GM23338 (cell line): ENCODE measurements around the gene PHOSPHO1. TPM values are rescaled to one million over a fixed set of nuclear protein-coding genes. Genes with fewer than 3 reads are reported as not detected.

Experiments used
- ATAC-seq: fragments of 200-7000 bp; cut with Tn5 transposase; 3 replicates; pipeline ENCODE4 v1.9.1; 2020
- DNase-seq: peaks from one replicate; pipeline ENCODE4 v3.0.0-alpha.2; 2015; ENCODE audit warnings: low spot score
- H2AFZ ChIP-seq: fragments of 200-600 bp; sonication (generic); 2 replicates; pipeline ENCODE4 v1.8.0; 2016; ENCODE audit warnings: antibody characterized with exemption, mild to moderate bottlenecking, moderate library complexity
- H3F3A ChIP-seq: fragments of 200-600 bp; sonication (generic); replicated peaks from 2 replicates; pipeline ENCODE4 v1.8.0; 2017; ENCODE audit warnings: antibody characterized with exemption, mixed run types, low read depth
- H3K27ac ChIP-seq: fragments of 200-600 bp; sonication (generic); 2 replicates; pipeline ENCODE4 v1.6.1; 2016; ENCODE audit warnings: low read depth
- H3K27me3 ChIP-seq: fragments of 200-600 bp; sonication (generic); 2 replicates; pipeline ENCODE4 v1.8.0; 2016; ENCODE audit warnings: mild to moderate bottlenecking, mixed run types, moderate library complexity; ENCODE audit not compliant: insufficient read depth
- H3K36me3 ChIP-seq: fragments of 200-600 bp; sonication (generic); 2 replicates; pipeline ENCODE4 v1.8.0; 2016; ENCODE audit warnings: mild to moderate bottlenecking; ENCODE audit not compliant: insufficient read depth
- H3K4me1 ChIP-seq: fragments of 200-600 bp; sonication (generic); 2 replicates; pipeline ENCODE4 v1.8.0; 2016; ENCODE audit warnings: mild to moderate bottlenecking, moderate library complexity; ENCODE audit not compliant: insufficient read depth
- H3K4me2 ChIP-seq: fragments of 200-600 bp; sonication (generic); 2 replicates; pipeline ENCODE4 v1.7.1; 2017; ENCODE audit warnings: mixed run types
- H3K4me3 ChIP-seq: fragments of 200-600 bp; sonication (generic); 2 replicates; pipeline ENCODE4 v1.6.1; 2016; ENCODE audit warnings: mixed run types
- H3K79me2 ChIP-seq: fragments of 200-600 bp; sonication (generic); replicated peaks from 2 replicates; pipeline ENCODE4 v1.8.0; 2017; ENCODE audit warnings: mild to moderate bottlenecking; ENCODE audit not compliant: insufficient read depth
- H3K9me2 ChIP-seq: fragments of 200-600 bp; sonication (generic); 2 replicates; pipeline ENCODE4 v1.8.0; 2017; ENCODE audit not compliant: insufficient read depth
- H4K20me1 ChIP-seq: fragments of 200-600 bp; sonication (generic); replicated peaks from 2 replicates; pipeline ENCODE4 v1.8.0; 2017; ENCODE audit warnings: mild to moderate bottlenecking; ENCODE audit not compliant: insufficient read depth
- H3K27ac Mint-ChIP-seq: 2 replicates; pipeline ENCODE4 v1.8.0; 2020; ENCODE audit warnings: inconsistent platforms, mild to moderate bottlenecking, moderate library complexity, mixed read lengths
- H3K27me3 Mint-ChIP-seq: 3 replicates; pipeline ENCODE4 v1.8.0; 2022; ENCODE audit warnings: low read depth, mild to moderate bottlenecking, moderate library complexity, mixed read lengths, inconsistent platforms; ENCODE audit not compliant: insufficient read depth, poor library complexity
- H3K36me3 Mint-ChIP-seq: 3 replicates; pipeline ENCODE4 v1.8.0; 2021; ENCODE audit warnings: low read depth, mild to moderate bottlenecking, inconsistent platforms, moderate library complexity, mixed read lengths
- H3K4me1 Mint-ChIP-seq: 3 replicates; pipeline ENCODE4 v1.8.0; 2020; ENCODE audit warnings: mild to moderate bottlenecking, inconsistent platforms, mixed read lengths
- H3K4me3 Mint-ChIP-seq: 3 replicates; pipeline ENCODE4 v1.8.0; 2021; ENCODE audit warnings: moderate library complexity, mild to moderate bottlenecking, inconsistent platforms, mixed read lengths
- H3K9me3 Mint-ChIP-seq: 3 replicates; pipeline ENCODE4 v1.8.0; 2020; ENCODE audit warnings: moderate library complexity, mild to moderate bottlenecking, inconsistent platforms, mixed read lengths
- CREB1 ChIP-seq: fragments of 250-450 bp; sonication (Bioruptor Pico); IDR thresholded peaks from 2 replicates; pipeline ENCODE4 v1.5.0; 2020; ENCODE audit warnings: low read depth, mild to moderate bottlenecking, moderate library complexity
- CTCF ChIP-seq, 2 experiments: fragments of 200-600 bp in 1 of 2; sonication (generic) in 1 of 2; conservative IDR thresholded peaks; 2 replicates each; pipeline versions ENCODE4 v1.5.1 to v1.6.1; 2016 to 2017; ENCODE audit warnings: antibody characterized with exemption in 2 of 2, low read depth in 2 of 2, mild to moderate bottlenecking in 2 of 2, moderate library complexity in 1 of 2
- EZH2 ChIP-seq: fragments of 200-600 bp; sonication (generic); IDR thresholded peaks from one replicate; pipeline ENCODE4 v1.8.0; 2017; ENCODE audit warnings: antibody characterized with exemption, mild to moderate bottlenecking, low read depth; ENCODE audit not compliant: unreplicated experiment
- EZH2phosphoT487 ChIP-seq: fragments of 200-600 bp; sonication (generic); IDR thresholded peaks from one replicate; pipeline ENCODE4 v1.8.1; 2018; ENCODE audit warnings: antibody characterized with exemption; ENCODE audit not compliant: unreplicated experiment
- JUNB ChIP-seq: IDR thresholded peaks from one replicate; pipeline ENCODE4 v1.6.1; 2016; ENCODE audit warnings: antibody characterized with exemption; ENCODE audit not compliant: unreplicated experiment
- NANOG ChIP-seq: IDR thresholded peaks from 2 replicates; pipeline ENCODE4 v1.6.1; 2016; ENCODE audit warnings: antibody characterized with exemption, borderline replicate concordance
- REST ChIP-seq: IDR thresholded peaks from one replicate; pipeline ENCODE4 v1.6.1; 2018; ENCODE audit warnings: antibody characterized with exemption; ENCODE audit not compliant: unreplicated experiment
- STAT1 ChIP-seq: IDR thresholded peaks from one replicate; pipeline ENCODE4 v1.6.1; 2016; ENCODE audit warnings: antibody characterized with exemption; ENCODE audit not compliant: unreplicated experiment
- ZNF114 ChIP-seq: fragments of 250-450 bp; sonication (Bioruptor Pico); IDR thresholded peaks from 2 replicates; pipeline ENCODE4 v1.5.0; 2020; ENCODE audit warnings: mild to moderate bottlenecking, moderate library complexity
- ZNF331 ChIP-seq: fragments of 250-450 bp; sonication (Bioruptor Pico); IDR thresholded peaks from 2 replicates; pipeline ENCODE4 v1.5.0; 2020; ENCODE audit warnings: low read depth, mild to moderate bottlenecking, moderate library complexity
- polyA plus RNA-seq: library from polyadenylated mRNA; unstranded; fragments of >200 nt; fragmentation: Nextera tagmentation; extraction: Ambion mirVana; gene quantifications from 2 replicates; pipeline ENCODE4 v1.2.1, GENCODE V29; 2016
- total RNA-seq: library from RNA; depleted of rRNA; stranded (reverse); fragments of >200 nt; shearing (Covaris generic); gene quantifications from 2 replicates; pipeline ENCODE4 v1.2.3, GENCODE V29; 2014
- TF ChIP-seq, protein P1 (sequence below): IDR thresholded peaks from 2 replicates; pipeline ENCODE4 v1.6.1; 2016; ENCODE audit warnings: antibody characterized with exemption

PHOSPHO1 gene
- total and polyA plus RNA-seq, 2 experiments from 2014 or later = 0.71 to 2.2 TPM

GRCh38 chr17:49242813-49243212 lies 12.2 kb upstream of the PHOSPHO1 start (continued):
- TF ChIP-seq REST = no peak
- TF ChIP-seq CTCF (conservative IDR thresholded peaks at IDR 0.05; ENCODE audit: low read depth in 2 of 2) = no peak
- TF ChIP-seq ZNF114 (CRISPR knock-in tag) = no peak
- TF ChIP-seq, protein P1, sequence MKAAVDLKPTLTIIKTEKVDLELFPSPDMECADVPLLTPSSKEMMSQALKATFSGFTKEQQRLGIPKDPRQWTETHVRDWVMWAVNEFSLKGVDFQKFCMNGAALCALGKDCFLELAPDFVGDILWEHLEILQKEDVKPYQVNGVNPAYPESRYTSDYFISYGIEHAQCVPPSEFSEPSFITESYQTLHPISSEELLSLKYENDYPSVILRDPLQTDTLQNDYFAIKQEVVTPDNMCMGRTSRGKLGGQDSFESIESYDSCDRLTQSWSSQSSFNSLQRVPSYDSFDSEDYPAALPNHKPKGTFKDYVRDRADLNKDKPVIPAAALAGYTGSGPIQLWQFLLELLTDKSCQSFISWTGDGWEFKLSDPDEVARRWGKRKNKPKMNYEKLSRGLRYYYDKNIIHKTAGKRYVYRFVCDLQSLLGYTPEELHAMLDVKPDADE = no peak

DNA sequence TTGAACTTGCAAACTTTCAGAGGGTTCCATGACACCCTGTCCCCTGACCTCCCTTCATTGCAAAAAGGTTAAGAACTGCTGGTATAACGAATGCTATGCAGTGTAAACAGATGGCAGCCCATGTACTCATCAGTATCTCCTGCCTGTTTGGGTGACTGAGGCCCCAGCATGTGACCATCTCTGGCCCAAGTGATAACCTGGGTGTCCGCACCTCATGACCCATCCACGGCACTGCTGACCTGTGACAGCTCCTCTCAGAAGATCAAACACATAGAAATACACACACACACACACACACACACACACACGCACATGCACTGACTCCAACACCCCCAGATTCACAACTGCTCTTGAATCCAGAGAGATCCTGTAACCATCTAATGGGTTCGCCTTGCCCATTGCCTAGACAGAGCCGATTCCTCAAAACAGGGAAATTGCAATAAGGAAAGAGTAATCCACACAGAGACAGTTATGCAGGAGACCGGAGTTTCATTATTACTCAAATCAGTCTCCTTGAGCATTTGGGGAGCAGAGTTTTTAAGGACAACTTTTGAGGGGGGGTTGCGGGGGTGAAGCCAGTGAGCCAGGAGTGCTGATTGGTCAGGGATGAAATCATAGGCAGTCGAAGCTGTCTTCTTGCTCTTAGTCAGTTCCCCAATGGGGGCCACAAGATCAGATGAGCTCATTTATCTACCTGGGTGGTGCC lies 11.3 kb upstream of the PHOSPHO1 start:
- Histone ChIP-seq H3K4me3 (no peak overlapping the region), H3K27me3 (no peaks in the 10 kb centered on the region), H3K4me1 (peaks cover 5% of the 10 kb centered on the region), H2AFZ (no peak overlapping the region; the same call in 1 of the 2 replicates), H3K9me2 (no peaks in the 10 kb centered on the region), H4K20me1 (no peaks in the 10 kb centered on the region), H3K4me2 (no peak overlapping the region), H3K36me3 (no peaks in the 10 kb centered on the region), H3F3A (no peaks in the 10 kb centered on the region), H3K79me2 (no peaks in the 10 kb centered on the region), H3K27ac (no peak overlapping the region)
- H3K27ac Mint-ChIP-seq = no peak overlapping the region
- no peak overlapping the region for H3K4me3 Mint-ChIP-seq
- ATAC-seq = no peak
- H3K36me3 Mint-ChIP-seq = no peaks in the 10 kb centered on the region
- peaks cover 5% of the 10 kb centered on the region for H3K4me1 Mint-ChIP-seq
- DNase-seq = no peak
- peaks cover 3% of the 10 kb centered on the region for H3K27me3 Mint-ChIP-seq
- no peak for TF ChIP-seq EZH2
- no peak for TF ChIP-seq EZH2phosphoT487
- no peak for TF ChIP-seq ZNF331 (CRISPR knock-in tag)
- TF ChIP-seq STAT1 = no peak
- TF ChIP-seq JUNB = no peak
- no peak for TF ChIP-seq CREB1
- no peak for TF ChIP-seq NANOG
- no peak for TF ChIP-seq REST
- H3K9me3 Mint-ChIP-seq = no peaks in the 10 kb centered on the region
